K562 (cell line): Measurements from ENCODE around the gene IQGAP3. TPM values are rescaled to one million over a fixed set of nuclear protein-coding genes. Genes with fewer than 3 reads are reported as not detected.

Experiments used
- BDP1 ChIP-seq: IDR thresholded peaks from 3 replicates; pipeline ENCODE4 v1.6.1; 2011; ENCODE audit not compliant: insufficient read length, insufficient read depth
- BMI1 ChIP-seq: fragments of 150-350 bp; IDR thresholded peaks from 2 replicates; pipeline ENCODE4 v1.6.1; 2014; ENCODE audit warnings: low read length
- BRD9 ChIP-seq: fragments of 450-650 bp; IDR thresholded peaks from 2 replicates; pipeline ENCODE4 v1.6.1; 2018; ENCODE audit warnings: low read depth; ENCODE audit not compliant: partially characterized antibody
- DMBX1 ChIP-seq: fragments of 250-450 bp; sonication (Bioruptor Pico); IDR thresholded peaks from 2 replicates; pipeline ENCODE4 v1.8.0; 2022; ENCODE audit warnings: inconsistent platforms, mild to moderate bottlenecking, moderate library complexity, borderline replicate concordance
- E2F3 ChIP-seq: fragments of 250-450 bp; sonication (Bioruptor Pico); IDR thresholded peaks from 2 replicates; pipeline ENCODE4 v1.4.0; 2020; ENCODE audit warnings: mild to moderate bottlenecking
- E2F8 ChIP-seq: fragments of 450-650 bp; IDR thresholded peaks from 2 replicates; pipeline ENCODE4 v1.7.1; 2018; ENCODE audit warnings: mild to moderate bottlenecking, low read depth; ENCODE audit not compliant: partially characterized antibody
- ETS2 ChIP-seq: IDR thresholded peaks from 2 replicates; pipeline ENCODE4 v1.6.1; 2016; ENCODE audit warnings: borderline replicate concordance, missing genetic modification characterization, mild to moderate bottlenecking, moderate library complexity, missing compliant biosample characterization; ENCODE audit not compliant: poor library complexity, severe bottlenecking
- GTF3C2 ChIP-seq: IDR thresholded peaks from 3 replicates; pipeline ENCODE4 v1.6.1; 2011; ENCODE audit warnings: borderline replicate concordance, mild to moderate bottlenecking, moderate library complexity; ENCODE audit not compliant: insufficient read length; ENCODE audit errors: extremely low read depth
- HMGXB4 ChIP-seq: sonication (generic); formaldehyde crosslinking; IDR thresholded peaks from 2 replicates; pipeline ENCODE4 v1.8.1; 2023; ENCODE audit warnings: mild to moderate bottlenecking, missing genetic modification reagents
- JUNB ChIP-seq: fragments of 450-650 bp; formaldehyde crosslinking; conservative IDR thresholded peaks from 2 replicates; pipeline ENCODE4 v1.4.0; 2020; ENCODE audit warnings: mild to moderate bottlenecking
- KAT7 ChIP-seq: sonication (generic); formaldehyde crosslinking; IDR thresholded peaks from 2 replicates; pipeline ENCODE4 v1.8.0; 2022; ENCODE audit warnings: missing genetic modification reagents, mild to moderate bottlenecking, borderline replicate concordance
- MAX ChIP-seq: sonication (generic); formaldehyde crosslinking; IDR thresholded peaks from 2 replicates; pipeline ENCODE4 v1.9.0; 2022; ENCODE audit warnings: mild to moderate bottlenecking, missing genetic modification reagents
- MYBL2 ChIP-seq, 2 experiments: fragments of 450-650 bp in 1 of 2; sonication (generic) in 1 of 2; formaldehyde crosslinking in 1 of 2; IDR thresholded peaks; 2 replicates each; pipeline versions ENCODE4 v1.6.1 to v1.8.1; 2017 to 2022; ENCODE audit warnings: borderline replicate concordance in 1 of 2, inconsistent platforms in 1 of 2, low read depth in 1 of 2, mild to moderate bottlenecking in 1 of 2, missing genetic modification reagents in 1 of 2, moderate library complexity in 1 of 2
- POLR2AphosphoS2 ChIP-seq: IDR thresholded peaks from 2 replicates; pipeline ENCODE4 v1.6.1; 2012; ENCODE audit warnings: low read length, improper control_type of control experiment
- TCF7 ChIP-seq: sonication (generic); IDR thresholded peaks from 2 replicates; pipeline ENCODE4 v1.6.1; 2016; ENCODE audit warnings: antibody characterized with exemption, borderline replicate concordance
- ZBED1 ChIP-seq: IDR thresholded peaks from 2 replicates; pipeline ENCODE4 v1.6.1; 2014
- ZNF12 ChIP-seq: sonication (generic); formaldehyde crosslinking; IDR thresholded peaks from 2 replicates; pipeline ENCODE4 v1.4.0; 2020; ENCODE audit warnings: mild to moderate bottlenecking, missing genetic modification reagents
- ZNF589 ChIP-seq: fragments of 200-800 bp; sonication (Bioruptor generic); IDR thresholded peaks from 2 replicates; pipeline ENCODE4 v1.6.1; 2016; ENCODE audit warnings: low read depth, missing genetic modification characterization, missing compliant biosample characterization
- ZNF780A ChIP-seq: fragments of 250-450 bp; sonication (Bioruptor Pico); IDR thresholded peaks from 2 replicates; pipeline ENCODE4 v1.5.0; 2021; ENCODE audit warnings: mild to moderate bottlenecking
- polyA plus RNA-seq, 8 experiments: library from polyadenylated mRNA; depleted of rRNA in 4 of 8; stranded (reverse) in 5 of 8; unstranded in 3 of 8; fragments of >200 nt; fragmentation: Nextera tagmentation in 2 of 8; fragmentation: Illumina TruSeq in 1 of 8; extraction: Ambion mirVana in 2 of 8; extraction: Trizol in 1 of 8; gene quantifications; 2 replicates each; pipeline versions ENCODE4 v1.2.1 to v1.2.3, GENCODE V29; 2011 to 2014; ENCODE audit warnings: inconsistent platforms in 1 of 8, missing spikeins in 1 of 8
- total RNA-seq, 7 experiments: library from RNA; depleted of rRNA in 6 of 7; stranded (reverse); fragments of >200 nt in 6 of 7; fragmentation: Illumina TruSeq in 2 of 7; extraction: Trizol in 2 of 7; gene quantifications; 2 replicates each; pipeline versions ENCODE4 v1.2.1 to v1.2.3, GENCODE V29; 2011 to 2021; ENCODE audit warnings: low replicate concordance in 1 of 7

IQGAP3 gene
- total and polyA plus RNA-seq, 9 of the 15 experiments (the other 6 are each of a cell fraction or from before 2014, with no cell fraction given) = 1.4 to 16.6 (median 11.9) TPM

DNA sequence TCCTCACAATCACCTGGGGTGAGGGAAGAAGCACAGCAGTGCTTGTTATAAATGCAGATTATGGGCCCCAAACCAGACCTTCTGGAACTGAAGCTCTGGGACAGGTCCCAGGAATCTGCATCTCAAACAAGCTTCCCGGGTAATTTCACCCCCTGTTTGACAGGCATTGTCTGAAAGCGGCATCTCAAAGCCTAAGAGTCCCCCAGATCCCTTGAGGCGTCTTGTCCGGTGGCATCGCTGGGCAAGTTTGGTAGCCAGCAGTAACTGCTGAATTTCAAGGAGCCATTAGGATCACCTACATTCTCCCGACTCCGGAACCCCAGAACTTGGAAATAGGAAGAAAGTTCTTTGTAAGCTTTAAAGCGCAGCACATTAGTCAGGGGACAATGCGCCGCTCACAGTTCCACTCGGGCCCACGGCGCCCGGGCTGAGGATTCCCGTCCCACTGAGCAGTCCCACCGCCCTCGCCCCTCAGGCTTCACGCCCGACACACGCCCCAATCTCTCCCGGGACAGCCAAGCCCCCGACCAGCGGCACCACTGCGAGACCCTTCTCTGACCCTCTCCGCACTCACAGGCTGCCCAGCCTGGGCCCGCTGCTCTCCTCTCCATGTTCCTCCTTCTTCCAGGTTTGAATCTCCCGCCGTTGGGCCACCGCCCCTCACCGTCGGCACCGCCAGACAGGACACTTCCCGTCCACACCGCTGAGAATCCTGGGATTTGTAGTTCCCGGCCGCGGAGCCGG lies at the start of gene IQGAP3 (continued):
- TF ChIP-seq GTF3C2 (no peak), ETS2 (tag) (no peak), BMI1 (no peak), POLR2AphosphoS2 (no peak), KAT7 (CRISPR knock-in tag) (no peak), BDP1 (no peak), BRD9 (no peak), TCF7 (no peak), ZNF589 (no peak), MAX (CRISPR knock-in tag) (0 out of 2 replicates have a peak, but pooled peaks have one; percentile 11), JUNB (CRISPR knock-in tag) (no peak), ZNF780A (CRISPR knock-in tag) (no peak), DMBX1 (CRISPR knock-in tag) (no peak), ZBED1 (no peak), E2F3 (CRISPR knock-in tag) (0 out of 2 replicates have a peak, but pooled peaks have one; percentile 43), ZNF12 (CRISPR knock-in tag) (no peak), HMGXB4 (CRISPR knock-in tag) (no peak), MYBL2 (IDR thresholded peaks at IDR 0.05; ENCODE audit: low read depth) (peak; percentile 95), MYBL2 (CRISPR knock-in tag; IDR thresholded peaks at IDR 0.05; ENCODE audit: borderline replicate concordance) (peak; percentile 62; the same call in 1 of the 2 replicates), E2F8 (peak; percentile 97)
